Loucy (cell line): Measurements from ENCODE around the gene EFTUD2.
A peak's percentile ranks its signal among the peaks of the same experiment; 100 is the strongest.
"Not testable (repeated sequence)": the region's sequence is repeated elsewhere in the genome, so short reads cannot be mapped to it uniquely, and the experiment has no call there.

ENCODE experiments used
- H2AFZ ChIP-seq: fragments of 200-600 bp; sonication (generic); 2 replicates; pipeline ENCODE4 v1.6.0; 2016; ENCODE audit warnings: antibody characterized with exemption, mild to moderate bottlenecking, low read length, moderate library complexity
- H3F3A ChIP-seq: fragments of 200-600 bp; 2 replicates; pipeline ENCODE4 v1.6.0; 2016; ENCODE audit warnings: antibody characterized with exemption, low read depth, mild to moderate bottlenecking
- H3K27me3 ChIP-seq: fragments of 200-600 bp; sonication (generic); 2 replicates; pipeline ENCODE4 v1.6.1; 2014; ENCODE audit warnings: low read length, mild to moderate bottlenecking; ENCODE audit not compliant: insufficient read depth, poor library complexity, severe bottlenecking
- H3K36me3 ChIP-seq: fragments of 200-600 bp; sonication (generic); 2 replicates; pipeline ENCODE4 v1.6.1; 2016; ENCODE audit warnings: low read length; ENCODE audit not compliant: insufficient read depth
- H3K4me1 ChIP-seq: fragments of 200-600 bp; sonication (generic); 2 replicates; pipeline ENCODE4 v1.5.1; 2014; ENCODE audit warnings: low read length, mild to moderate bottlenecking; ENCODE audit not compliant: insufficient read depth, poor library complexity, severe bottlenecking
- H3K4me2 ChIP-seq: fragments of 200-600 bp; sonication (generic); 2 replicates; pipeline ENCODE4 v1.6.0; 2014; ENCODE audit warnings: antibody characterized with exemption, low read length, low read depth, mild to moderate bottlenecking; ENCODE audit not compliant: poor library complexity, severe bottlenecking
- H3K4me3 ChIP-seq: fragments of 200-600 bp; sonication (generic); 2 replicates; pipeline ENCODE4 v1.5.1; 2014; ENCODE audit warnings: low read length, mild to moderate bottlenecking, mixed read lengths; ENCODE audit not compliant: poor library complexity, severe bottlenecking
- H3K79me2 ChIP-seq: fragments of 200-600 bp; sonication (generic); 2 replicates; pipeline ENCODE4 v1.6.1; 2014; ENCODE audit warnings: low read length; ENCODE audit not compliant: insufficient read depth
- H3K9ac ChIP-seq: fragments of 200-600 bp; sonication (generic); 2 replicates; pipeline ENCODE4 v1.6.0; 2014; ENCODE audit warnings: mild to moderate bottlenecking, low read depth, low read length, moderate library complexity; ENCODE audit not compliant: poor library complexity, severe bottlenecking
- H3K9me2 ChIP-seq: fragments of 200-600 bp; sonication (generic); replicated peaks from 2 replicates; pipeline ENCODE4 v1.6.1; 2016; ENCODE audit warnings: low read depth, low read length, mixed read lengths
- H3K9me3 ChIP-seq: fragments of 200-600 bp; sonication (generic); 2 replicates; pipeline ENCODE4 v1.6.1; 2014; ENCODE audit warnings: mild to moderate bottlenecking, antibody characterized with exemption, low read length, low read depth; ENCODE audit not compliant: insufficient read depth
- H4K20me1 ChIP-seq: fragments of 200-600 bp; sonication (generic); 2 replicates; pipeline ENCODE4 v1.6.0; 2014; ENCODE audit warnings: antibody characterized with exemption, low read length, mild to moderate bottlenecking; ENCODE audit not compliant: insufficient read depth, poor library complexity, severe bottlenecking
- EZH2phosphoT487 ChIP-seq: fragments of 200-600 bp; IDR thresholded peaks from 2 replicates; pipeline ENCODE4 v1.6.1; 2018; ENCODE audit warnings: antibody characterized with exemption, mild to moderate bottlenecking, moderate library complexity, borderline replicate concordance
- TF ChIP-seq, protein P1 (sequence below): fragments of 200-600 bp; sonication (generic); conservative IDR thresholded peaks from 2 replicates; pipeline ENCODE4 v1.5.1; 2014; ENCODE audit warnings: mild to moderate bottlenecking, antibody characterized with exemption, low read length

Gene EFTUD2

DNA sequence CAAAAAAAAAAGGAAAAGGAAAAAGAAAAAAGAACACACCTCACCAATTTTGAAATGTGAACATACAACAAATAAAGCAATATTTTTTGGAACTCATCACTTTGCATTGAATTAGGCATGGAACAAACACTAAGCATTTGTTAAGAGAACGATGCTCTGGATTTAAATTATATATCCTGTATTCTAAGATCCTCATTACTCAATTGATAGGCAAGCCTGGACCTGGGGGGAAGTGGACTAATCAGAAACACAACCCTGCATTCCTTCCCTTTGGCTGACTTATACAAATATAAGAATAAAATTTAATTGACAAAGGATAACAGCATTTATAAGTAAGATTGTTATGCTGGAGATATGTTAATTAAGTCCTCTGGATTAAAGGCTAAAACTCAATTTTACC, 71.4 kb downstream of the EFTUD2 start:
- Histone ChIP-seq H3K9ac (peak overlapping the region; percentile 69), H3K4me3 (peak overlapping the region; percentile 79), H3K36me3 (no peaks in the 10 kb centered on the region), H3K4me1 (peaks cover 4% of the 10 kb centered on the region), H3F3A (no peaks in the 10 kb centered on the region), H3K9me2 (no peaks in the 10 kb centered on the region), H3K4me2 (peak overlapping the region; percentile 76), H3K27me3 (no peaks in the 10 kb centered on the region), H2AFZ (no peak overlapping the region), H4K20me1 (peaks cover 4% of the 10 kb centered on the region), H3K9me3 (no peaks in the 10 kb centered on the region), H3K79me2 (peaks cover 56% of the 10 kb centered on the region)
- TF ChIP-seq, protein P1, sequence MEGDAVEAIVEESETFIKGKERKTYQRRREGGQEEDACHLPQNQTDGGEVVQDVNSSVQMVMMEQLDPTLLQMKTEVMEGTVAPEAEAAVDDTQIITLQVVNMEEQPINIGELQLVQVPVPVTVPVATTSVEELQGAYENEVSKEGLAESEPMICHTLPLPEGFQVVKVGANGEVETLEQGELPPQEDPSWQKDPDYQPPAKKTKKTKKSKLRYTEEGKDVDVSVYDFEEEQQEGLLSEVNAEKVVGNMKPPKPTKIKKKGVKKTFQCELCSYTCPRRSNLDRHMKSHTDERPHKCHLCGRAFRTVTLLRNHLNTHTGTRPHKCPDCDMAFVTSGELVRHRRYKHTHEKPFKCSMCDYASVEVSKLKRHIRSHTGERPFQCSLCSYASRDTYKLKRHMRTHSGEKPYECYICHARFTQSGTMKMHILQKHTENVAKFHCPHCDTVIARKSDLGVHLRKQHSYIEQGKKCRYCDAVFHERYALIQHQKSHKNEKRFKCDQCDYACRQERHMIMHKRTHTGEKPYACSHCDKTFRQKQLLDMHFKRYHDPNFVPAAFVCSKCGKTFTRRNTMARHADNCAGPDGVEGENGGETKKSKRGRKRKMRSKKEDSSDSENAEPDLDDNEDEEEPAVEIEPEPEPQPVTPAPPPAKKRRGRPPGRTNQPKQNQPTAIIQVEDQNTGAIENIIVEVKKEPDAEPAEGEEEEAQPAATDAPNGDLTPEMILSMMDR: no peak
- no peak for TF ChIP-seq EZH2phosphoT487

DNA sequence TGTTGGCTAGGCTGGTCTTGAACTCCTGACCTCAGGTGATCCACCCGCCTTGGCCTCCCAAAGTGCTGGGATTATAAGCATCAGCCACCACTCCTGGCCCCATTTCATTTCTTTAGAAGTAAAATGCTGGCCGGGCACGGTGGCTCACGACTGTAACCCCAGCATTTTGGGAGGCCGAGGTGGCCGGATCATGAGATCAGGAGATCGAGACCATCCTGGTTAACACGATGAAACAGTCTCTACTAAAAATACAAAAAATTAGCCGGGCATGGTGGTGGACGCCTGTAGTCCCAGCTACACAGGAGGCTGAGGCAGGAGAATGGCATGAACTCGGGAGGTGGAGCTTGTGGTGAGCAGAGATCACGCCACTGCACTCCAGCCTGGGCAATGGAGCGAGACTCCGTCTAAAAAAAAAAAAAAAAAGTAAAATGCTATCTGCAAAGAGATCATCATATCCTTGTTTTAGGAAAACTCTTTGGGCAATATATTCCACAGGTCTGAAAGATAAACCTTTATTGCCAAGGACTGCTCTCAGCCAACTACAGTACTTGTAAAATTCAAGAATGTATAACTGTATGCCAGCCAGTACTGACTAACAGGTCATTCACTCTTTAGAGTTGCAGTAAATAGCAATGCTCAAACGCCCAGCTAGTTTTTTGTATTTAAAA, 73.0 kb downstream of the EFTUD2 start:
- Histone ChIP-seq H3K4me3 (no peak overlapping the region), H3F3A (no peaks in the 10 kb centered on the region), H3K9me3 (no peaks in the 10 kb centered on the region), H3K36me3 (no peaks in the 10 kb centered on the region), H3K27me3 (no peaks in the 10 kb centered on the region), H3K9me2 (no peaks in the 10 kb centered on the region), H3K9ac (no peak overlapping the region), H4K20me1 (peaks cover 9% of the 10 kb centered on the region), H3K79me2 (peaks cover 62% of the 10 kb centered on the region), H2AFZ (no peak overlapping the region), H3K4me2 (no peak overlapping the region), H3K4me1 (peaks cover 4% of the 10 kb centered on the region)
- TF ChIP-seq, protein P1: no peak

DNA sequence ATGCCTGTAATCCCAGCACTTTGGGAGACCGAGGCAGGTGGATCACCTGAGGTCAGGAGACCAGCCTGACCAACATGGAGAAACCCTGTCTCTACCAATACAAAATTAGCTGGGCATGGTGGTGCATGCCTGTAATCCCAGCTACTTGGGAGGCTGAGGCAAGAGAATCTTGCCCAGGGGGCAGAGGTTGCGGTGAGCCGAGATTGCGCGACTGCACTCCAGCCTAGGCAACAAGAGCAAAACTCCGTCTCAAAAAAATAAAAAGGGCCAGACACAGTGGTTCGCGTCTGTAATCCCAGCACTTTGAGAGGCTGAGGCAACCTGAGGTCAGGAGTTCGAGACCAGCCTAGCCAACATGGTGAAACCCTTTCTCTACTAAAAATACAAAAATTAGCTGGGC, 74.0 kb downstream of the EFTUD2 start:
- H3K4me2 ChIP-seq, H3K9me3 ChIP-seq, H3K9me2 ChIP-seq, H3K4me3 ChIP-seq, H2AFZ ChIP-seq, H3K9ac ChIP-seq, H3F3A ChIP-seq, H3K4me1 ChIP-seq, H3K27me3 ChIP-seq, H4K20me1 ChIP-seq, H3K36me3 ChIP-seq: not testable (repeated sequence)
- H3K79me2 ChIP-seq: peaks cover 71% of the 10 kb centered on the region

DNA sequence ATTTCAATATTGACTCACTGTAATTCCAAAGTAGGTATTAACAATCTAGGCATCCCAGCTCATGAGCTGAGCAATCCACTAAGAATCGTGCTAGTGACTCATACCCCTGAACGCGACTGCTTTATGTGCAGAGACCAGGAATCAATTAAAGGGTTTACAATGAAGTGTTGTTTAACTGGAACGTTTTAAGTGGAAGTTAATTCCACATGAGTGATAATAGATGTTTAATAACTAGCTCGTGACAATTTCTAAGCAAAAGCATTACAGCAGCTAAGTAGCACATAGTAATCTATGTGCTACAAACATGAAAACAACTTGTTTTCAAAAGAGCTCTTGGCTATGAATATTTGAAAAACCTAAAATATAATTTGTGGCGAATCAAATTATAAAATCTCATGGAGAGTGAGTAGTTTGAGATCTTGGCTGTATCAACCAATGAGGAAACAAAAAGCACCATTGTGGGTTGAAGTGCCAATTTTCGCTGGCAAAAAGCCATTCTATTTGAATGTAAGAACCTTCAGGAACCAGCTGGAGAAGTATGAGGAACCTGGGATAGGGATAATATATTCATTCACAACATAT, 78.5 kb downstream of the EFTUD2 start:
- no peak overlapping the region for H3K9ac ChIP-seq
- TF ChIP-seq, protein P1: no peak
- no peak for TF ChIP-seq EZH2phosphoT487
- no peaks in the 10 kb centered on the region for H3K9me2 ChIP-seq
- no peaks in the 10 kb centered on the region for H3K4me1 ChIP-seq
- no peaks in the 10 kb centered on the region for H3F3A ChIP-seq
- H3K36me3 ChIP-seq: no peaks in the 10 kb centered on the region
- no peaks in the 10 kb centered on the region for H3K9me3 ChIP-seq
- no peak overlapping the region for H2AFZ ChIP-seq
- H3K4me2 ChIP-seq: no peak overlapping the region
- no peaks in the 10 kb centered on the region for H3K27me3 ChIP-seq
- H3K4me3 ChIP-seq: no peak overlapping the region
- peaks cover 5% of the 10 kb centered on the region for H4K20me1 ChIP-seq
- peaks cover 55% of the 10 kb centered on the region for H3K79me2 ChIP-seq

DNA sequence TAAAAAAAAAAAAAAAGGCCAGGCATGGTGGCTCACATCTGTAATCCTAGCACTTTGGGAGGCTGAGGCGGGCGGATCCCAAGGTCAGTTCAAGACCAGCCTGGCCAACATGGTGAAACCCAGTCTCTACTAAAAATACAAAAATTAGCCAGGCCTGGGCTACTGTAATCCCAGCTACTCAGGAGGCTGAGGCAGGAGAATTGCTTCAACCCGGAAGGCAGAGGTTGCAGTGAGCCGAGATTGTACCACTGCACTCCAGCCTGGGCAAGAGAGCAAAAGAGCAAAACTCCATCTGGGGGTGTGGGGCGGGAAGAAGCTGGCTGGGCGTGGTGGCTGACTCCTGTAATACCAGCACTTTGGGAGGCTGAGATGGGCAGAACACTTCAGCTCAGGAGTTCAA, 80.7 kb downstream of the EFTUD2 start:
- H3K9me3 ChIP-seq, H3K27me3 ChIP-seq, H2AFZ ChIP-seq, H3K36me3 ChIP-seq, H3K9ac ChIP-seq, H3K4me1 ChIP-seq, H3F3A ChIP-seq, H3K4me2 ChIP-seq, H3K4me3 ChIP-seq, H3K9me2 ChIP-seq, H4K20me1 ChIP-seq: not testable (repeated sequence)
- peaks cover 44% of the 10 kb centered on the region for H3K79me2 ChIP-seq
